Transverse colon (tissue), 4 donors: Measurements from ENCODE around the gene GMPR. TPM values are rescaled to one million over a fixed set of nuclear protein-coding genes. Genes with fewer than 3 reads are reported as not detected.
A peak's percentile ranks its signal among the peaks of the same experiment; 100 is the strongest.

Source experiments
- DNase-seq: peaks from one replicate; pipeline ENCODE4 v3.0.0-alpha.2; 2019
- H3K27ac ChIP-seq, 4 donors: fragments of 200-600 bp; sonication (generic); 2 replicates each; pipeline ENCODE4 v1.5.1; 2016 to 2018; ENCODE audit warnings: inconsistent platforms in 4 of 4
- H3K27me3 ChIP-seq: fragments of 200-600 bp; sonication (generic); 2 replicates; pipeline ENCODE4 v1.5.1; 2017; ENCODE audit warnings: inconsistent platforms
- H3K36me3 ChIP-seq, 4 donors: fragments of 200-600 bp; sonication (generic); 2 replicates each; pipeline ENCODE4 v1.5.1; 2017 to 2019; ENCODE audit warnings: inconsistent platforms in 4 of 4
- H3K4me1 ChIP-seq, 4 donors: fragments of 200-600 bp; sonication (generic); 2 replicates each; pipeline ENCODE4 v1.5.1; 2017 to 2020; ENCODE audit warnings: inconsistent platforms in 4 of 4
- H3K4me3 ChIP-seq, 4 donors: fragments of 200-600 bp; sonication (generic); 1 replicate in 1 of 4; 2 replicates in 3 of 4; pipeline versions ENCODE4 v1.5.1 to v1.6.1; 2017 to 2019; ENCODE audit warnings: inconsistent platforms in 4 of 4
- H3K9me3 ChIP-seq, 2 donors: fragments of 200-600 bp; sonication (generic); 2 replicates each; pipeline ENCODE4 v1.5.1; 2017 to 2019; ENCODE audit warnings: inconsistent platforms in 2 of 2
- EP300 ChIP-seq: sonication (generic); formaldehyde crosslinking; IDR thresholded peaks from one replicate; pipeline ENCODE4 v1.6.1; 2017; ENCODE audit warnings: antibody characterized with exemption, low read depth
- POLR2A ChIP-seq: fragments of 450-650 bp; IDR thresholded peaks from one replicate; pipeline ENCODE4 v1.6.1; 2016; ENCODE audit warnings: antibody characterized with exemption, mild to moderate bottlenecking, moderate library complexity
- POLR2AphosphoS5 ChIP-seq, 3 donors: sonication (generic); formaldehyde crosslinking; IDR thresholded peaks; one replicate each; pipeline ENCODE4 v1.6.1; 2016; ENCODE audit warnings: antibody characterized with exemption in 3 of 3
- WGBS, 2 donors: methylation state at CpG; one replicate each; pipeline ENCODE4 v1.1.5; 2018; ENCODE audit warnings: low coverage in 1 of 2; 5-methylcytosine and 5-hydroxymethylcytosine counted together
- in situ Hi-C, 4 donors: fragments of 200-750 bp; cut with MboI; loops; one replicate each; pipeline versions ENCODE4 v1.15.0 to v1.15.1; 2017; ENCODE audit warnings: low sequenced_read_pairs in 3 of 4, low pct_ligation_motif_present in 1 of 4, low pct_unique_long_range_greater_than_20kb in 1 of 4
- intact Hi-C: fragments of 100-400 bp; cut with DNase I; formaldehyde crosslinking; loops from one replicate; pipeline ENCODE4 v1.15.1; 2023; ENCODE audit warnings: low total_unique reads
- total RNA-seq, 4 donors: library from RNA; depleted of rRNA; stranded (reverse); fragments of >200 nt; gene quantifications; one replicate each; pipeline ENCODE4 v1.1.0, GENCODE V29; 2016
- TF ChIP-seq, protein P1 (sequence below), 5 experiments: fragments of 200-600 bp in 3 of 5; fragments of 450-650 bp in 2 of 5; sonication (generic) in 3 of 5; IDR thresholded peaks; 1 replicate in 2 of 5; 2 replicates in 3 of 5; pipeline ENCODE4 v1.5.1; 2016 to 2017; ENCODE audit warnings: antibody characterized with exemption in 5 of 5, inconsistent platforms in 3 of 5, mild to moderate bottlenecking in 2 of 5, moderate library complexity in 1 of 5

The GMPR gene
- total RNA-seq, 4 donors from 2014 or later = 4.4 to 5.1 (median 4.5) TPM; not detected in 1

GRCh38 chr6:16302721-16303552, 64.5 kb downstream of the GMPR start:
- TF ChIP-seq EP300 (no peak), POLR2AphosphoS5 (IDR thresholded peaks at IDR 0.05) (no peak), POLR2A (no peak)
- TF ChIP-seq, protein P1, sequence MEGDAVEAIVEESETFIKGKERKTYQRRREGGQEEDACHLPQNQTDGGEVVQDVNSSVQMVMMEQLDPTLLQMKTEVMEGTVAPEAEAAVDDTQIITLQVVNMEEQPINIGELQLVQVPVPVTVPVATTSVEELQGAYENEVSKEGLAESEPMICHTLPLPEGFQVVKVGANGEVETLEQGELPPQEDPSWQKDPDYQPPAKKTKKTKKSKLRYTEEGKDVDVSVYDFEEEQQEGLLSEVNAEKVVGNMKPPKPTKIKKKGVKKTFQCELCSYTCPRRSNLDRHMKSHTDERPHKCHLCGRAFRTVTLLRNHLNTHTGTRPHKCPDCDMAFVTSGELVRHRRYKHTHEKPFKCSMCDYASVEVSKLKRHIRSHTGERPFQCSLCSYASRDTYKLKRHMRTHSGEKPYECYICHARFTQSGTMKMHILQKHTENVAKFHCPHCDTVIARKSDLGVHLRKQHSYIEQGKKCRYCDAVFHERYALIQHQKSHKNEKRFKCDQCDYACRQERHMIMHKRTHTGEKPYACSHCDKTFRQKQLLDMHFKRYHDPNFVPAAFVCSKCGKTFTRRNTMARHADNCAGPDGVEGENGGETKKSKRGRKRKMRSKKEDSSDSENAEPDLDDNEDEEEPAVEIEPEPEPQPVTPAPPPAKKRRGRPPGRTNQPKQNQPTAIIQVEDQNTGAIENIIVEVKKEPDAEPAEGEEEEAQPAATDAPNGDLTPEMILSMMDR (IDR thresholded peaks at IDR 0.05) = no peak
- no peaks in the 10 kb centered on the region for H3K9me3 ChIP-seq
- peaks cover 0 to 11% (median 0%) of the 10 kb centered on the region in 4 donors for H3K36me3 ChIP-seq
- no peaks in the 10 kb centered on the region for H3K4me1 ChIP-seq
- intact Hi-C loops (no loop called here), in situ Hi-C loops (no loop called here)
- no peak overlapping the region for H3K4me3 ChIP-seq
- no peak for DNase-seq
- H3K27me3 ChIP-seq = no peaks in the 10 kb centered on the region
- WGBS, 2 donors = 88 to 95% methylated on average over 3 to 27 of the region's 27 CpGs
- no peak overlapping the region for H3K27ac ChIP-seq

GRCh38 chr6:16305246-16305725, 66.9 kb downstream of the GMPR start:
- WGBS, 2 donors = 63 to 82% methylated on average over 5 to 7 of the region's 7 CpGs
- no peak for TF ChIP-seq POLR2A
- no peak for TF ChIP-seq EP300
- TF ChIP-seq POLR2AphosphoS5 (IDR thresholded peaks at IDR 0.05) = no peak
- TF ChIP-seq, protein P1 (IDR thresholded peaks at IDR 0.05) = no peak
- H3K27ac ChIP-seq = no peak overlapping the region

DNA sequence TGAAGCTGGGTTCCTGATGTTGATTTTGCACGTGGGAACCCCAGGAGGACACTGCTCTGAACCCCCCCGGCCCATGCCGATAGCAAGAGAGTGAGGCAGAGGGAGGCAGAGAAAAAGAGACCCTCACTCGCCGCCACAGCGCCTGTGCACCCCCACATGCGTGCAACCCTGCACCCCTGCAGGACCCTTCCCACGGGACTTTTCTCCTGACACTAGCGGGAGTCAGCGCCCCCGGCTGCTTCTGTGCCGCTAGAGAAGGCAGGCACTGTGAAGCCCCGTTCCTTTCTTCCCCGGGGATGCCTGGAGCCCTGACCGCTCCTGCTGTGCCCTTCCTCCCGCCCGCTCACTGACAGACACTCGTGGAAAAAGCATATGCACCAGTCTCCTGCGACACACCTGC, 67.4 kb downstream of the GMPR start:
- intact Hi-C loops = no loop called here
- WGBS, 2 donors = 83% methylated on average over 19 of the region's 19 CpGs; no CpG with 5 or more reads in 1 of the 2 donors
- peaks cover 0 to 11% (median 0%) of the 10 kb centered on the region in 4 donors for H3K36me3 ChIP-seq

More at GRCh38 chr6:16305246-16305725, 66.9 kb downstream of the GMPR start:
- Histone ChIP-seq H3K36me3 (peaks cover 0 to 11% (median 0%) of the 10 kb centered on the region in 4 donors), H3K4me1 (no peaks in the 10 kb centered on the region), H3K27me3 (no peaks in the 10 kb centered on the region), H3K4me3 (no peak overlapping the region), H3K9me3 (no peaks in the 10 kb centered on the region)
- in situ Hi-C loops (no loop called here), intact Hi-C loops (no loop called here)
- DNase-seq = peak; percentile 31

GRCh38 chr6:16306334-16306733, 67.9 kb downstream of the GMPR start:
- WGBS, 2 donors = 82 to 100% methylated on average over 1 to 20 of the region's 20 CpGs
- no peak for TF ChIP-seq EP300
- no peak for TF ChIP-seq POLR2AphosphoS5 (IDR thresholded peaks at IDR 0.05)
- no peak for TF ChIP-seq POLR2A
- TF ChIP-seq, protein P1 (IDR thresholded peaks at IDR 0.05) = no peak
- Histone ChIP-seq H3K27ac (no peak overlapping the region), H3K27me3 (no peaks in the 10 kb centered on the region), H3K4me1 (no peaks in the 10 kb centered on the region), H3K9me3 (no peaks in the 10 kb centered on the region), H3K36me3 (peaks cover 0 to 11% (median 0%) of the 10 kb centered on the region in 4 donors), H3K4me3 (no peak overlapping the region)
- no peak for DNase-seq
- intact Hi-C loops (no loop called here), in situ Hi-C loops (no loop called here)

More for the DNA sequence above, 67.4 kb downstream of the GMPR start:
- in situ Hi-C loops = no loop called here
- Histone ChIP-seq H3K4me3 (no peak overlapping the region), H3K9me3 (no peaks in the 10 kb centered on the region), H3K4me1 (no peaks in the 10 kb centered on the region), H3K27ac (no peak overlapping the region), H3K27me3 (no peaks in the 10 kb centered on the region)
- TF ChIP-seq EP300 (no peak), POLR2AphosphoS5 (IDR thresholded peaks at IDR 0.05) (no peak), POLR2A (no peak)
- TF ChIP-seq, protein P1 (IDR thresholded peaks at IDR 0.05) = no peak
- no peak for DNase-seq
